Esophagus muscularis mucosa (tissue), 4 donors: Measurements from ENCODE around the gene SPATA6L. TPM values are rescaled to one million over a fixed set of nuclear protein-coding genes. Genes with fewer than 3 reads are reported as not detected.

Source experiments
- DNase-seq: peaks from one replicate; pipeline ENCODE4 v3.0.0-alpha.2; 2017; ENCODE audit errors: extremely low spot score
- H3K27ac ChIP-seq, 4 donors: fragments of 200-600 bp; sonication (generic); replicated peaks in 1 of 4; 1 replicate in 3 of 4; 2 replicates in 1 of 4; pipeline ENCODE4 v1.5.1; 2016 to 2019; ENCODE audit warnings: mild to moderate bottlenecking in 1 of 4
- H3K27me3 ChIP-seq, 4 donors: fragments of 200-600 bp; sonication (generic); one replicate each; pipeline versions ENCODE4 v1.5.1 to v1.6.0; 2016 to 2019
- H3K36me3 ChIP-seq, 4 donors: fragments of 200-600 bp; sonication (generic); one replicate each; pipeline ENCODE4 v1.5.1; 2016 to 2019
- H3K4me1 ChIP-seq, 4 donors: fragments of 200-600 bp; sonication (generic); one replicate each; pipeline ENCODE4 v1.5.1; 2016 to 2019
- H3K4me3 ChIP-seq, 4 donors: fragments of 200-600 bp; sonication (generic); 1 replicate in 2 of 4; 2 replicates in 2 of 4; pipeline ENCODE4 v1.5.1; 2016 to 2019; ENCODE audit warnings: mild to moderate bottlenecking in 4 of 4, moderate library complexity in 1 of 4
- H3K9me3 ChIP-seq, 4 donors: fragments of 200-600 bp; sonication (generic); 1 replicate in 3 of 4; 2 replicates in 1 of 4; pipeline ENCODE4 v1.5.1; 2016 to 2019
- EP300 ChIP-seq: sonication (generic); formaldehyde crosslinking; IDR thresholded peaks from one replicate; pipeline ENCODE4 v1.6.1; 2017; ENCODE audit warnings: antibody characterized with exemption
- POLR2A ChIP-seq: fragments of 450-650 bp; IDR thresholded peaks from one replicate; pipeline ENCODE4 v1.6.1; 2017; ENCODE audit warnings: antibody characterized with exemption, moderate library complexity, mild to moderate bottlenecking, low read depth
- POLR2AphosphoS5 ChIP-seq, 2 donors: sonication (generic); formaldehyde crosslinking; IDR thresholded peaks; one replicate each; pipeline ENCODE4 v1.6.1; 2017; ENCODE audit warnings: antibody characterized with exemption in 2 of 2
- WGBS: methylation state at CpG from one replicate; pipeline ENCODE4 v1.1.5; 2018; 5-methylcytosine and 5-hydroxymethylcytosine counted together
- intact Hi-C: fragments of 100-400 bp; cut with DNase I; formaldehyde crosslinking; loops from one replicate; pipeline ENCODE4 v1.15.1; 2023
- total RNA-seq, 4 donors: library from RNA; depleted of rRNA; stranded (reverse); fragments of >200 nt; gene quantifications; one replicate each; pipeline versions ENCODE4 v1.1.0 to v1.2.1, GENCODE V29; 2016
- TF ChIP-seq, protein P1 (sequence below), 3 experiments: fragments of 200-600 bp in 2 of 3; fragments of 450-650 bp in 1 of 3; sonication (generic) in 2 of 3; IDR thresholded peaks; one replicate each; pipeline ENCODE4 v1.5.1; 2017 to 2019; ENCODE audit warnings: antibody characterized with exemption in 3 of 3, mild to moderate bottlenecking in 2 of 3, moderate library complexity in 1 of 3

Gene SPATA6L
- total RNA-seq, 4 donors from 2014 or later: 0.23 to 1.7 (median 1.1) TPM

DNA sequence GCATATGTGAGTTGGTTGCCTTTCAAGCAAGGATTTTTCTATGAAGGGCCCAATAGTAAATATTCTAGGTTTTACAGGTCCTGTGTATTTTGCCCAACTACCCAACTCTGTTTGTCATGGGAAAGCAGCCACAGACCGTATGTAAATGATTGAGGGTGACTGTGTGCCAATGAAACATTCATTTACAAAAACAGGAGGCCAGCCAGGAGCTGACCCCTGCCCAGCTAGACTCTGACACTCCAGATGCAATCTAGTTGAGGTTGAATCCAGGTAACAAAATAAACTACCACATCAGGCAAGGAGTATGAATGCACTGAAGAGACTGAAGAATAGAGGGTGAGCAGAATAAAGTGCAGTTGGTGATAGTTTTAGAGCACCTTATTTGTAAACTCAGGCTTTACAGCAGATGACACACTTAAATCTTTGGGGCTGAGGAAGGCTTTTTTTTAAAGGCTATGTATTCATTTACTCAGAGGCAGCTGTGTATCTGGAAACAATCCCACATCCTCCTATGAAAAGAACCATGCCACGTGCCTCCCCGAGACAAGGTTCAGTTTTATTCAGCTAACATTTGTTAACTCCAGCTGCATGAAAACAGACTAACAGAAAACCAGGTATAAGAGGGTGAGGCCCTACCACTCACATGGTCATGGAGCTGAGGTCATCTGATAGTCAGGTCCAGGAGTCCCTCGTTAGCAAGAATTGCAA lies 115.3 kb downstream of the SPATA6L start:
- Histone ChIP-seq H3K27me3 (no peaks in the 10 kb centered on the region), H3K9me3 (no peaks in the 10 kb centered on the region), H3K4me1 (peaks cover 31 to 54% (median 39%) of the 10 kb centered on the region in 4 donors), H3K27ac (no peak overlapping the region), H3K36me3 (no peaks in the 10 kb centered on the region), H3K4me3 (no peak overlapping the region)
- no peak for DNase-seq
- intact Hi-C loops: no loop called here
- 50% methylated on average over 4 of the region's 4 CpGs for WGBS
- TF ChIP-seq, protein P1, sequence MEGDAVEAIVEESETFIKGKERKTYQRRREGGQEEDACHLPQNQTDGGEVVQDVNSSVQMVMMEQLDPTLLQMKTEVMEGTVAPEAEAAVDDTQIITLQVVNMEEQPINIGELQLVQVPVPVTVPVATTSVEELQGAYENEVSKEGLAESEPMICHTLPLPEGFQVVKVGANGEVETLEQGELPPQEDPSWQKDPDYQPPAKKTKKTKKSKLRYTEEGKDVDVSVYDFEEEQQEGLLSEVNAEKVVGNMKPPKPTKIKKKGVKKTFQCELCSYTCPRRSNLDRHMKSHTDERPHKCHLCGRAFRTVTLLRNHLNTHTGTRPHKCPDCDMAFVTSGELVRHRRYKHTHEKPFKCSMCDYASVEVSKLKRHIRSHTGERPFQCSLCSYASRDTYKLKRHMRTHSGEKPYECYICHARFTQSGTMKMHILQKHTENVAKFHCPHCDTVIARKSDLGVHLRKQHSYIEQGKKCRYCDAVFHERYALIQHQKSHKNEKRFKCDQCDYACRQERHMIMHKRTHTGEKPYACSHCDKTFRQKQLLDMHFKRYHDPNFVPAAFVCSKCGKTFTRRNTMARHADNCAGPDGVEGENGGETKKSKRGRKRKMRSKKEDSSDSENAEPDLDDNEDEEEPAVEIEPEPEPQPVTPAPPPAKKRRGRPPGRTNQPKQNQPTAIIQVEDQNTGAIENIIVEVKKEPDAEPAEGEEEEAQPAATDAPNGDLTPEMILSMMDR (IDR thresholded peaks at IDR 0.05): no peak
- TF ChIP-seq POLR2AphosphoS5 (IDR thresholded peaks at IDR 0.05): no peak
- no peak for TF ChIP-seq EP300
- TF ChIP-seq POLR2A: no peak

DNA sequence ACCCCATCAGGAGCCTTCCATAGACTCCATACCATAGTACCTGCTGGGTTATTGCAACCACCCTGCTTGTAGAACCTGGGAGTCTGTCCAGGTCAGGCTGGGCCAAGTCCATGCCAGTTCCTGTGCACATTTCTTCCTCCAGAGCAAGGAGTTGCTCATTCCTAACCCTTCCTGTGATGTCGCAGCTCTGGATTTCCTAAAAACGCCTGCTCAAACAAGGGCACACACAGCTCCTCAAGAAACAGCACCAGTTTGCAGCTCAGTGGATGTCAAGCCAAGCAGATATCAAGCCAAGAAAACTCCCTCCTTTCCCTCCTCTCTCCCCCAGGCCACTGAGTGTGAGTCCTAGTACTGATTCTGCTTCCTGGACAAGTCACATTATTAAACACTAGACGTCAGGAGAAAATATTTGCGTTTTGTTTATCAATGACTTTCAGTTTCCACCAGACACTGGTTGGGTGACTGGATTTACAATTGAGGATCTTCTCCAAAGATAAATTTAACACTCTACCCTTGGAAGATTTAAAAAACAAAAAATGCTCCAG lies 116.5 kb downstream of the SPATA6L start:
- Histone ChIP-seq H3K36me3 (no peaks in the 10 kb centered on the region), H3K27ac (peak overlapping the region in 1 of 4 donors; percentile 2), H3K9me3 (no peaks in the 10 kb centered on the region), H3K27me3 (no peaks in the 10 kb centered on the region), H3K4me1 (peaks cover 23 to 50% (median 30%) of the 10 kb centered on the region in 4 donors), H3K4me3 (no peak overlapping the region)
- intact Hi-C loops: no loop called here
- DNase-seq: no peak
- no peak for TF ChIP-seq POLR2A
- TF ChIP-seq, protein P1 (IDR thresholded peaks at IDR 0.05): no peak
- no peak for TF ChIP-seq POLR2AphosphoS5 (IDR thresholded peaks at IDR 0.05)
- TF ChIP-seq EP300: no peak
- 78% methylated on average over 4 of the region's 4 CpGs for WGBS

DNA sequence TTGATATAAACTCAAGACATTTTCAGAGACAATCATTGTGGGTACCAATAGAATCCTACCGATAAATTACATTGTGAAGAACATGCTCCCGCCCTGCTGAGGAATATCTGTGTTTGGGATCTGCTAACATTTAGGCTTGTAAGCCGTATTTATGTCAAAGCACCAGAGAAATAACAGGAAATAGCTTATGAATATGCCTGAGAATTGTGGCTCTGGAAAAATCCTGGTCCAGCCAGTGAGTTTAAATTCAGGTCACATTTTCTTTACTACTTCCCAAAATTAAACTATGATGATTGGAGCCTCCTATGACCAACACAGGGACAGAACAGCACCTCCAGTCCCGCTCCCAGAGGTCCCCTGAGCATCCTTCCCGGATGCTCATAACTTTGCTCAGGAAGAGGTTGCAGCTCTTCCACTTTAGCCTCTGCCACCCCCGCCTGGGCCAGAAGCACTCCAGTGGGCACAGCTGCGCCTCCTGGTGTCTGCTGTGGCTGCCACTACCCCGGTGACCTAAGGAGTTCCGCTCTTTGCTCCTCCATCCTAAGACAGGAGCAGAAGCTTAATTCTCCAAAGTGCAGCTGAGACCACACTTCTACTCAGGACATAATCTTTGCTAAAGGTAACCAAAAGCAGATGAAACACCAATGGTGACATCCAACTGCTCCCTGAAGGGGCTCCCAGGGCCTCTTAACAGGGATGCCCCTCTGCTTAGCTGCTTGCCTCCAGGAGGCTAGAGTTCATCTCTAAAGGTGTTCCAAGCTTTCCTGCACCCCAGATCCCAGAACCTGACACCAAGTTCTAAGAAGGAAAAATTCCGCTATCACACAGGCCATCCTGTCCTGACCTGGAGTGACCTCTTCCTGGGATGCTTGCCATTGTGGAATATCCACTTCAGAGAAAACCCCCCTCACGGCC lies 117.2 kb downstream of the SPATA6L start:
- Histone ChIP-seq H3K4me3 (no peak overlapping the region), H3K27me3 (no peaks in the 10 kb centered on the region), H3K36me3 (no peaks in the 10 kb centered on the region), H3K27ac (peak overlapping the region in 1 of 4 donors; percentile 2), H3K4me1 (peaks cover 16 to 44% (median 23%) of the 10 kb centered on the region in 4 donors), H3K9me3 (no peaks in the 10 kb centered on the region)
- TF ChIP-seq, protein P1 (IDR thresholded peaks at IDR 0.05): peak in 1 of 3 experiments; percentile 29
- no peak for TF ChIP-seq POLR2A
- intact Hi-C loops: no loop called here
- DNase-seq: no peak
- WGBS: 81% methylated on average over 10 of the region's 11 CpGs

Other genes with a start within 250 kb of the SPATA6L start
- 1 to 10 TPM; 2.0 to 3.5 (median 2.1) TPM for gene SLC1A1, start 176.0 kb downstream of the SPATA6L start, total RNA-seq
- gene PLPP6, start 4.2 kb downstream of the SPATA6L start, total RNA-seq: 1 to 10 TPM; 3.8 to 6.3 (median 6.2) TPM
- gene CDC37L1, start 13.1 kb upstream of the SPATA6L start, total RNA-seq: 100 to 1,000 TPM in 1 of 4 donors, 10 to 100 TPM in 3; 78.3 to 115 (median 86.4) TPM
- gene AK3, start 74.7 kb upstream of the SPATA6L start, total RNA-seq: 100 to 1,000 TPM in 3 of 4 donors, 10 to 100 TPM in 1; 90.0 to 129 (median 118) TPM
- gene RCL1, start 126.5 kb upstream of the SPATA6L start, total RNA-seq: 10 to 100 TPM; 13.4 to 19.1 (median 14.9) TPM